Adrenal gland (tissue), 12 donors: ENCODE results near the gene CFAP77. TPM values are rescaled to one million over a fixed set of nuclear protein-coding genes. Genes with fewer than 3 reads are reported as not detected.

Experiments
- DNase-seq, 7 donors: peaks; one replicate each; pipeline ENCODE4 v3.0.0-alpha.2; 2019 to 2020
- H3K27ac ChIP-seq, 5 donors: fragments of 200-600 bp; sonication (generic) in 4 of 5; 1 replicate in 3 of 5; 2 replicates in 2 of 5; pipeline versions ENCODE4 v1.5.1 to v1.8.0; 2016 to 2020; ENCODE audit warnings: mild to moderate bottlenecking in 1 of 5
- H3K27me3 ChIP-seq: fragments of 200-600 bp; 2 replicates; pipeline ENCODE4 v1.8.0; 2021
- H3K36me3 ChIP-seq, 2 donors: fragments of 200-600 bp; replicated peaks in 1 of 2; 1 replicate in 1 of 2; 2 replicates in 1 of 2; pipeline versions ENCODE4 v1.5.1 to v1.8.0; 2018 to 2022
- H3K4me1 ChIP-seq, 2 donors: fragments of 200-600 bp; replicated peaks in 1 of 2; 1 replicate in 1 of 2; 2 replicates in 1 of 2; pipeline versions ENCODE4 v1.5.1 to v1.8.0; 2018 to 2021
- H3K4me3 ChIP-seq, 4 donors: fragments of 200-600 bp; sonication (generic) in 3 of 4; one replicate each; pipeline ENCODE4 v1.5.1; 2016 to 2018
- H3K9me3 ChIP-seq, 3 donors: fragments of 200-600 bp; sonication (generic) in 1 of 3; replicated peaks in 1 of 3; 1 replicate in 2 of 3; 2 replicates in 1 of 3; pipeline versions ENCODE4 v1.5.1 to v1.8.0; 2016 to 2021
- POLR2A ChIP-seq, 2 donors: fragments of 450-650 bp; IDR thresholded peaks; one replicate each; pipeline ENCODE4 v1.6.1; 2017; ENCODE audit warnings: antibody characterized with exemption in 2 of 2, mild to moderate bottlenecking in 2 of 2, moderate library complexity in 1 of 2
- WGBS, 4 donors: extraction: QIAGEN DNeasy Blood & Tissue Kit in 2 of 4; methylation state at CpG; one replicate each; pipeline versions ENCODE4 v1.1.5 to v1.1.7; 2013 to 2017; 5-methylcytosine and 5-hydroxymethylcytosine counted together
- intact Hi-C, 2 donors: fragments of 100-400 bp; cut with DNase I; formaldehyde crosslinking; loops; one replicate each; pipeline versions ENCODE4 v1.14.1 to v1.15.0; 2022 to 2023
- polyA plus RNA-seq, 3 donors: library from polyadenylated mRNA; stranded (reverse); fragments of 200-250 nt in 2 of 3; fragments of 350-450 nt in 1 of 3; fragmentation: Illumina TruSeq in 1 of 3; extraction: RNeasy Lipid Tissue Mini Kit (QIAGEN cat#74804) in 1 of 3; gene quantifications; one replicate each; pipeline ENCODE4 v1.2.3, GENCODE V29; 2013 to 2014
- total RNA-seq, 9 donors: library from RNA; depleted of rRNA in 4 of 9; stranded (reverse); fragments of >200 nt in 4 of 9; fragments of 120-200 nt in 1 of 9; fragmentation: NEBNext Ultra II Directional in 1 of 9; extraction: Animal tissue kit (Norgen Biotek cat#: 25700) in 1 of 9; gene quantifications; one replicate each; pipeline versions ENCODE4 v1.1.0 to v1.2.4, GENCODE V29; 2013 to 2023
- TF ChIP-seq, protein P1 (sequence below), 6 experiments: fragments of 450-650 bp in 4 of 6; fragments of 200-600 bp in 2 of 6; sonication (generic) in 1 of 6; IDR thresholded peaks; 1 replicate in 5 of 6; 2 replicates in 1 of 6; pipeline versions ENCODE4 v1.5.1 to v1.8.0; 2016 to 2021; ENCODE audit warnings: antibody characterized with exemption in 6 of 6, mild to moderate bottlenecking in 2 of 6, moderate library complexity in 1 of 6
- donor health status: healthy with polysubstance abuse.
- donor health status: Bipolar disorder and iron deficiency.
- donor health status: DM: yes; HTN: yes; CAD: no.
- donor health status: DM: no; HTN: no; CAD: no.
- donor health status: DM: no; HTN: no; CAD: no.
- donor health status: DM: yes; HTN: yes; CAD: no.

CFAP77 gene
- total and polyA plus RNA-seq, 12 donors = not detected

- DNase-seq = no peak
- no peaks in the 10 kb centered on the region for H3K9me3 ChIP-seq
- H3K27ac ChIP-seq = no peak overlapping the region
- intact Hi-C loops = no loop called here
- WGBS, 4 donors = 80 to 86% (median 83%) methylated on average over 14 of the region's 14 CpGs
- peaks cover 24% of the 10 kb centered on the region for H3K27me3 ChIP-seq
- no peak for TF ChIP-seq POLR2A (IDR thresholded peaks at IDR 0.05)
- TF ChIP-seq, protein P1, sequence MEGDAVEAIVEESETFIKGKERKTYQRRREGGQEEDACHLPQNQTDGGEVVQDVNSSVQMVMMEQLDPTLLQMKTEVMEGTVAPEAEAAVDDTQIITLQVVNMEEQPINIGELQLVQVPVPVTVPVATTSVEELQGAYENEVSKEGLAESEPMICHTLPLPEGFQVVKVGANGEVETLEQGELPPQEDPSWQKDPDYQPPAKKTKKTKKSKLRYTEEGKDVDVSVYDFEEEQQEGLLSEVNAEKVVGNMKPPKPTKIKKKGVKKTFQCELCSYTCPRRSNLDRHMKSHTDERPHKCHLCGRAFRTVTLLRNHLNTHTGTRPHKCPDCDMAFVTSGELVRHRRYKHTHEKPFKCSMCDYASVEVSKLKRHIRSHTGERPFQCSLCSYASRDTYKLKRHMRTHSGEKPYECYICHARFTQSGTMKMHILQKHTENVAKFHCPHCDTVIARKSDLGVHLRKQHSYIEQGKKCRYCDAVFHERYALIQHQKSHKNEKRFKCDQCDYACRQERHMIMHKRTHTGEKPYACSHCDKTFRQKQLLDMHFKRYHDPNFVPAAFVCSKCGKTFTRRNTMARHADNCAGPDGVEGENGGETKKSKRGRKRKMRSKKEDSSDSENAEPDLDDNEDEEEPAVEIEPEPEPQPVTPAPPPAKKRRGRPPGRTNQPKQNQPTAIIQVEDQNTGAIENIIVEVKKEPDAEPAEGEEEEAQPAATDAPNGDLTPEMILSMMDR (IDR thresholded peaks at IDR 0.05) = no peak
- no peak overlapping the region for H3K4me3 ChIP-seq
- no peaks in the 10 kb centered on the region for H3K36me3 ChIP-seq
- H3K4me1 ChIP-seq = no peaks in the 10 kb centered on the region
Measured at GRCh38 chr9:132485393-132485792, 75.4 kb downstream of the CFAP77 start.

DNA sequence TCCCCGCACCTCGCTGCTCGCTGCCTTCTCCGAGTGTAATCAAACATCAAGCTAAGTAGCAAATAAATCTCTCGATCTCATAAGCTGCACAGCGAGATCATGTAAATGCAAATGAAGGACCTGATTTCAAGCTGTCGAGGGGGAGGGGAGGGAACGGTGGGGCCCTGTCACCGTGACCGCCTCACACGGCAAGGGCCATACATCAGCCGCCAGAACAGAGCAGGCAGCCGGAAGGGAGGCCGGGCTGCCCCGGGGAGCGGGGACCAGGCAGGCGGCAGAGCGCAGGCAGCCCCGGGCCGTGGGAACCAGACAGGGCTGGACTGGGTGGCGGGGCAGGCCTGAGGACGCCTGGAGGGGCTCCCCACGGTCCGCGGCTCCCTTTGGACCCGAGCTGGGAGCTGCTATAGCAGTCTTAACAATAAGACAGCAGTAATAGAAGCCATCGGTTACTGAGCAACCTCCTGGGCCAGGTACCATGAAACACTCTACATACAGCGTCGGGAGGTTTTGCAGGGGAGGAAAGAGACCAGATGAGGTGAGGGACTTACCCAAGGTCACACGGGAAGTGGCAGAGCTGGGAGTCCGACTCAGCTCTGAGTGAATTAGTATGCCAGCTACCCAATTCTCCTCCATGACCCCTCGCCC, 76.8 kb downstream of the CFAP77 start:
- no peaks in the 10 kb centered on the region for H3K4me1 ChIP-seq
- H3K27me3 ChIP-seq = peaks cover 24% of the 10 kb centered on the region
- WGBS, 4 donors = 30 to 40% (median 38%) methylated on average over 24 to 32 of the region's 32 CpGs
- no peak overlapping the region for H3K27ac ChIP-seq
- no peaks in the 10 kb centered on the region for H3K9me3 ChIP-seq
- intact Hi-C loops = no loop called here
- no peak for TF ChIP-seq POLR2A (IDR thresholded peaks at IDR 0.05)
- TF ChIP-seq, protein P1 (IDR thresholded peaks at IDR 0.05) = no peak
- DNase-seq = no peak
- H3K36me3 ChIP-seq = no peaks in the 10 kb centered on the region
- H3K4me3 ChIP-seq = no peak overlapping the region

- H3K4me1 ChIP-seq = no peaks in the 10 kb centered on the region
- no peaks in the 10 kb centered on the region for H3K9me3 ChIP-seq
- H3K36me3 ChIP-seq = no peaks in the 10 kb centered on the region
- no peak overlapping the region for H3K4me3 ChIP-seq
- 67 to 80% (median 75%) methylated on average over 7 of the region's 7 CpGs for WGBS, 4 donors
- no peak for DNase-seq
- intact Hi-C loops = no loop called here
- peaks cover 24% of the 10 kb centered on the region for H3K27me3 ChIP-seq
- TF ChIP-seq POLR2A (IDR thresholded peaks at IDR 0.05) = no peak
- TF ChIP-seq, protein P1 (IDR thresholded peaks at IDR 0.05) = no peak
- no peak overlapping the region for H3K27ac ChIP-seq
Measured at GRCh38 chr9:132487351-132487791, 77.4 kb downstream of the CFAP77 start.

DNA sequence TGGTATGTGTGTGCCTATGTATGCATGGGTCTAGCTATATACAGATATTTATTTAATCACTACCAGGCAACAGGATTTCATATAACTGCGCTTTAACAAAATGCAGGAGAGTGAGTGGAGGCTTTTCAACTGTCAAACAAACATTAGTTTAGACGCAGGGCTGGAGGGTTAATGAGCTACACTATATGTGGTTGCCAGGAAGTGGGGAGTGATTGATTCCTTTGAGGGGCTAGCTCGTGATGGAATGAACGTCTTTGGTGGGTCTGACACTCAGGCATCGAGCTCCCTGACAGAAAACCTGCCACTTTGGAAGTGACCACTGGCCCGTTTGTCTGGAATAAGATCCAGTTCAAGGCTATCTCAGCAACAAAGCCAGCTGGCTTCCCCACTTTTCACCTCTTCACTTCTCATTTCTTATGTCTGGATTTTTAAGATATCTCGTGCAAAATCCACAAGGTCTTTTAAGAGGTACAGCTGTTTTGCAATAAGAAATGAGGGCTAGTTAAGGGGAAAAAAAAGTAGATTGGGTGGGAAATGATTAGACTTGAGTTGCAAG, 78.0 kb downstream of the CFAP77 start:
- H3K36me3 ChIP-seq = no peaks in the 10 kb centered on the region
- H3K27me3 ChIP-seq = peaks cover 24% of the 10 kb centered on the region
- H3K27ac ChIP-seq = no peak overlapping the region
- WGBS, 4 donors = 32 to 68% (median 48%) methylated on average over 6 to 7 of the region's 7 CpGs
- no peak for DNase-seq
- no peak for TF ChIP-seq POLR2A (IDR thresholded peaks at IDR 0.05)
- TF ChIP-seq, protein P1 (IDR thresholded peaks at IDR 0.05) = no peak
- H3K4me3 ChIP-seq = no peak overlapping the region
- H3K9me3 ChIP-seq = no peaks in the 10 kb centered on the region
- no peaks in the 10 kb centered on the region for H3K4me1 ChIP-seq
- intact Hi-C loops = no loop called here
